Measurements from ENCODE around the gene SREBF2.

GRCh38 chr22:41826021-41826420 lies 6.9 kb upstream of the SREBF2 start:
- no peak for TF ChIP-seq CTCF (IDR thresholded peaks at IDR 0.05)
- no peak for TF ChIP-seq EZH2 (IDR thresholded peaks at IDR 0.05; ENCODE audit: borderline replicate concordance, insufficient read depth, low read depth, low read length, poor library complexity, severe bottlenecking)
